ENCODE measurements around the gene CDH4.
"Not testable (repeated sequence)": the region's sequence is repeated elsewhere in the genome, so short reads cannot be mapped to it uniquely, and the experiment has no call there.

The CDH4 gene

DNA sequence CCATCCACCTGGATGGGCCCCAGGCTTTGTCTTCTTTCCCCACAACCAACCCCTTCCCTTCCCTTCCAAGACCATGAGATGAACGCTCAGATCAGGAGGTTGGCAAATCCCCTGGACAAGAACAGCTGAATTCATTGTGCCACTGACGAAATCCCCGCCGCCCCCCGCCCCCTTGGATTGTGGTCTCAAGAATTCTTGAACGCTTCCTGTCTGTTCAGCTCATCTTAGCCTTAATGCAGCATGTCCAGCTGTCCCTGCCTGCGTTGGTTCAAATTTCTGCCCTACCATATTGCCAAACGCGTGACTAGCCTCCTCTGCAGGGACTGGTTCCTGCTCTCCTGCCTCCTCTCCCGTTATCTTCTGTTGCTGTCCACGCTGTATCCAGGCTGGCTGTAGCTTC, 133.2 kb downstream of the CDH4 start:
- FAIRE-seq = no peak
- DNase-seq (ENCODE audit: low spot score) = no peak

- FAIRE-seq (no peak), DNase-seq (ENCODE audit: low spot score) (no peak)
Measured at GRCh38 chr20:61385731-61386130, 133.7 kb downstream of the CDH4 start.

GRCh38 chr20:61387204-61387953, 135.3 kb downstream of the CDH4 start:
- FAIRE-seq (no peak), DNase-seq (ENCODE audit: low spot score) (no peak)

- DNase-seq (ENCODE audit: low spot score) (no peak), FAIRE-seq (no peak)
Measured at GRCh38 chr20:61387954-61388348, 135.9 kb downstream of the CDH4 start.

GRCh38 chr20:61389077-61389476, 137.0 kb downstream of the CDH4 start:
- no peak for DNase-seq (ENCODE audit: low spot score)
- FAIRE-seq = no peak

DNA sequence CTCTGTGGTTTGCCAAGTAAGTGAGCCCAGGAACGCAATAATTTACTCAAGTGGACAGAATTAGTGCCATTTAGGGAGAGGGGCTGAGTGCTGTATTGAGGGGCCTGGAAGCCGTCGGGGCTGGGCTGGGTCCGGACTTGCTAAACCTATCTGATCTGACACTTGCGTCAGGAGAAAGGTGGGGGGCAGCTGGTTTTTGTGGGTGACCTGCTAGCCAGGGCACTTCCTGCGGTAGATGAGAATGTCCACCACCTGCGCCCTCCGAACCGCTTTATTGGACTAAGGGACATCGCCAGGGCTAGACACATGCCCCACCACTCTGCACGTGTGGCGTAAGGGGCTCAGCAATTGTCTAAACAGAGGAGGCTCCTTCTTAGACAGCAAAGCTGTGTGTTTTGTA, 139.1 kb downstream of the CDH4 start:
- DNase-seq (ENCODE audit: low spot score) = no peak
- no peak for FAIRE-seq

GRCh38 chr20:61391812-61392520, 139.9 kb downstream of the CDH4 start:
- DNase-seq (ENCODE audit: low spot score) = no peak

DNA sequence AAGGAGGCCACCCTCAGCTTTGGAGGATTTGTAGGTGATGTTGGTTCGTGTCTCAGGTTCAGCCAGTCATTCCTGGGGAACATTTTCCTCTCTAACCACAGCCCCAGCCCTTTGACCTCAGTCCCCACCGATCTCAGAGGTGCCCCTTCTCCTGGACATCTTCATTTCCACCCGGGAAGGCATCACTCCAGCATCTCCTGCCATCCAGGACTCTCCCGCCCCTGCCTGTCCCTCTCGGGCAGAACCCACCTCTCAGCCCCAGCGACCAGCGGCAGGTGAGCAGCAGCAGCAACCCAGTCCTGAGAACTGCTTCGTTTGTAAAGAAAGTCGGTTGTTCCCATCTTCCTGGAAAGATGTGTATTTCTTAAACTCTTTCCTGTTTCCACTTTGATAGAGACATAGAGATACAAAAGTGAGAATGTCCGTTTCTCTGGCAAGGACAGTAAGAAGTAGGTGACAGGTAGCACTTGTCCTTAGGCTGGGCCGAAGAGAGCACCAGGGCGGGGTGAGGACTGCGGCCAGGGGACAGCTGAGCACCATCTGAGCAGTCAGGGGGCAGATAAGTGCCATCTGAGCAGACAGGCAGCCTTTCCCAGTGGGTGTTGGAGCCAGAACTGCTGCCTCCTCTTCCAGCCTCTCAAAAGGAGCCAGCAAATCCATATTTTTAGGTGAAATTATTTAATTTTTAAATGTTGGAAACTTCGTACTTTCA, 142.2 kb downstream of the CDH4 start:
- DNase-seq (ENCODE audit: low spot score) (no peak), FAIRE-seq (no peak)

More at GRCh38 chr20:61391812-61392520, 139.9 kb downstream of the CDH4 start:
- no peak for FAIRE-seq

DNA sequence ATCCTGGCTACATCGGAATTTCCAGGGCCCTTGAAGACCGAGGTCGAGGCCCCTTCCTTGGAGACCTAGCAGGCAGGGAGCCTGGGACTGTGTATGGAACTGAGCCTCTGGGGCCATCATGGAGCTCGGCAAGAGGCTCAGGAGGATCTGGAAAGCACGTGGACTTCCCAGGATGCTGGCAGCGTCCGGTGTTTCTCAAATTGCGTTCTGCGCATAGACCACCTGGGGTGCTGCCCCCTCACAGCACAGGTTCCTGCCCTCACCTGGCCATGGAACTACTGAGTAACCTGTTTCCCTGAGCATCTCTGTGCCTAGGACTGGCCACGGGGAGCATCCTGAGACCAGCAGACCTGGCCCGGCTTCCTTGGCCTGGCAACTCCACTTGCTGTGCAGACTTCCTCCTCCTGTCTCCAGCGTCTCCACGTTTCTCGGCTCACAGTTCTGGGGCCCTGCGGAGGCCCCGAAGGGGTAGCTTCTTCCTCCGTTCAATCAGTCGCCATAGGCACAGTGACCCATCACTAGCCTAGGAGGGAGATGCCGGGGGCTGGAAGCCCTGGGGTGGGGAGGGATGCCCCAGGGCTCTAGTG, 144.3 kb downstream of the CDH4 start:
- FAIRE-seq (no peak), DNase-seq (ENCODE audit: low spot score) (no peak)

DNA sequence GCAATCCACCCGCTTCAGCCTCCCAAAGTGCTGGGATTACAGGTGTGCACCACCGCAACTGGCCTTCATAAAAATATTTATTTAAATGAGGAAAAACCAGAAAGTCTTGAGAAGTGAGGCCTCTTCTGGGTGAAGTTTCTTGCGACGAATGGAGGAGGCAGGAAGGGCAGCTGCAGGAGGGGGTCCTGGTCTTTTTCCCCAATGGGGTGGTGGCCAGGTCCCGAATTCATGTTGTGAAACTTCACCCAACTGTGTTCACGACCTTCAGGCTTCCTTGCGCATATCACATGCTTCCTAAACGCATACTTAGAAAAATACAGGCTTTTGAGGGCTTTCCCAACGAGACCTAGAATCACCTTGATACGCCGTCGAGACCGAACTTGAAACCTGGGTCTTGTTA, 145.1 kb downstream of the CDH4 start:
- FAIRE-seq (no peak), DNase-seq (ENCODE audit: low spot score) (no peak)

DNA sequence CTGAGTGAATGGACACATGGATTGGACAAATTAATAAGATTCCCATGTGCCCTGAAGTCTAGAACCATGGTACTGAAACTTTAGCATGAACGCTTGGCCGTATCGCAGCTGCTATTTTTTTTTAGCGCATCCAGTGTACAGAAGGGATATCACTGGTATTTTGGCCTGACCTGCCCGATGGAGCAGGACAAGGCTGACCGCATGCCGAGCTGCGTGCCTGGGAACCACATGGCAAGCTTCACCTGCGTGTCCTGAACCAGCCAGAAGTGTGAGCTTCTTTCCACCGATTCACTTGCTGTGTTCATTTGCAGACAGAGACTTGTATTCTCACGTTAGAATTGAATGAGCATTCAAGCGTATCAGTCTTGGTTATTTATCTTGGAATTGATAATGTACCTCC, 145.7 kb downstream of the CDH4 start:
- DNase-seq (ENCODE audit: low spot score) (no peak), FAIRE-seq (no peak)

DNA sequence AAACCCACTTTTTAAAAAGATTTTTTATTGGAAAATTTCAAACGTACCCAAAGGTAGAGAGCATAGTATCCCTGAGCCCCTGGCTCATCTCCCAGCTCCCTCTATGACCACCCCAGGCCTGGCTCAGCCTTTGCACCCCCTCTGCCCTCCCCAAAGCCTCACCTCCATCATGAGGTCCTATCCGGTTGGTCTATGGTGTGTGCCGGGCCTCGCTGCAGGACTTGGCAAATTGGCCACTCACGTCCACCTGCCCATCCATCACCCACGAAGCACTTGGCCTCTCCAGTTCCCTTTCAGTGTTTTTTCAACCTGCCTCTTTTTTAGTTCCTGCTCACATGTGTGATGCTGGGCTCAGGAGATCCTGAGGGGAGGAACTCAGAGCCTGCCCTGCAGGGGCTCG, 147.4 kb downstream of the CDH4 start:
- FAIRE-seq (no peak), DNase-seq (ENCODE audit: low spot score) (no peak)

DNA sequence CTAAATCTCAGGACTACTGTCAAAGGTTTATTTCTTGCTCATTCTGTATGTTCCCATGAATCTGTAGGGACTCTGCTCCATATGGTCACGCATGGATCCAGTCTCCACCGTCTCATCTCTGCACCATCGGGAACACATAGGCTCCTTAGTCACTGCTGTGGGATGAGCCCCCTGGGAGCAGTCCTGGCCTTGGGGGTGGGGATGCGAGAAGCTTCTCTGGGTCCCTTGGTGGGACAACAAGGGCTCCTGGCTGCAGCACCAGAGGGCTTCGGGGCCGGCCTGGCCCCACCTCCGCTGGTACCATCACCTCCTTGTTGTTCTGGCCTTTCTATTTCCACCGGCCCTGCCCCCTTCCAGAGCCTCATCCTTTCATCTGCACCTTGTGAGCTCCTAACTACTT, 148.4 kb downstream of the CDH4 start:
- DNase-seq (ENCODE audit: low spot score) = no peak
- no peak for FAIRE-seq

DNA sequence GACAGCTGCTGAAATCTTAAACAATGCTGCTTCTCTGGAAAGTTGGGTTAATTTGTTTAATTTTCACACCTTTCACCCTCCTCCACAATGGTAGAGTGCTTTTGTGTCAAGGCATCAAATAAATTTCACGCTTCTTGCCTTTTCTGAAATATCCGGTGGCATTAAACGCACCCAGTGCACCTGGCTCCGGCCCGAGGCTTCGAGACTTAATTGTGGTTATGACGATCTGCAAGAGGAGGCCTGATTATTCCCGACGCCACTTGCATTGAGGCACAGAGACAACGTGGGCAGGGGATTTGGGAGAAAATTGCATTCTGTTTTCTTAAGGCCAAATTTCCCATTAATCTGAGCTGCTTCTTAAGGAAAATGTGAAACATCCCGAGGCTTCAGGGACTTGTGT, 152.2 kb downstream of the CDH4 start:
- no peak for FAIRE-seq

DNA sequence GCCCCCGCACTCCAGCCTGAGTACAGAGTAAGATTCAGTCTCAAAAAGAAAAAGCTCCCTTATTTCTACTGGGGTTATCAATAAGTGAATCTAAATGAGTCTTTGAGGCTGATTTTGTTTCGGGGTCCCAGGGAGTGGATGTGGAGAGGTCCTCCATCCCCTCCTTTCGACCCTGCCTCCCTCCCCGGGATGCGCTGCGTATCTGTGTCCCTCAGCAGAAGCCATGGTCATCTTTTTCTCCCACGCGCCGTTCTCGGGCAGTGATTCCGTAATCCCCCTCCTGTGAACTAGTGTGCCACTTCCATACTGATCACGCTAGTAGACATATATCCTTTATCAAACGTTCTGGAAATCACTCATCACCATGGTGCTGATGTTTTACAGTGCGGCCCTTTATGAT, 152.9 kb downstream of the CDH4 start:
- DNase-seq (ENCODE audit: low spot score) (no peak), FAIRE-seq (no peak)

More for the DNA sequence above, 152.2 kb downstream of the CDH4 start:
- DNase-seq (ENCODE audit: low spot score) = no peak

DNA sequence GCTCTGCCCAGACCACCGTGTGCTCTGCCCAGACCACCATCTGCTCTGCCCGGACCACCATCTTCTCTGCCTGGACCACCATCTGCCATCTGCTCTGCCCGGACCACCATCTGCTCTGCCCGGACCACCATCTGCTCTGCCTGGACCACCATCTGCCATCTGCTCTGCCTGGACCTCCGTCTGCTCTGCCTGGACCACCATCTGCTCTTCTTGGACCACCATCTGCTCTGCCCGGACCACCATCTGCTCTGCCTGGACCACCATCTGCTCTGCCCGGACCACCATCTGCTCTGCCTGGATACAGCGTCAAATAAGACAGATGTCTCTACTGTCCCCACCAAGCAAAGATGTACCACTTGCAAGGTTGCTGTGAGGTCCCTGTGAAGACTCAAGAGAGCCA, 154.7 kb downstream of the CDH4 start:
- not testable (repeated sequence) for DNase-seq (ENCODE audit: low spot score); FAIRE-seq

DNA sequence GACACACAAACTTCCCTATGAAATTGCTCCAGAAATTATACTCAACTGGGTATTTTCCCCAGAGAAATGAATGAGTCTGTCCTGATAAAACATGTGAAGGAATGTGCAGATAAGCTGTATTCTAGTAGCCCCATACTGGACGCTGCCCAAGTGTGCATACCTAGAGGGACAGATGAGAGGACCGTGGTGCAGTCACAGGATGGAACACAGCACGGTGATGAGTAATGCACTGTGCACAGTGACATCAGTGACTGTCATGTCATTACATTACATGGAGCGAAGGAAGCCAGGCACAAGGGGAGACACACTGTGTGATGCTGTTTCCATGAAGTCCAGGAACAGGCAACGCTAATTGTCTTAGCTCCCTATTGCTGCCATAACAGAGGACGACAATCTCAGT, 155.5 kb downstream of the CDH4 start:
- FAIRE-seq = no peak
- no peak for DNase-seq (ENCODE audit: low spot score)

- FAIRE-seq = no peak
Measured at GRCh38 chr20:61408951-61409740, 157.1 kb downstream of the CDH4 start.

GRCh38 chr20:61411743-61412142, 159.7 kb downstream of the CDH4 start:
- no peak for FAIRE-seq
- no peak for DNase-seq (ENCODE audit: low spot score)

More at GRCh38 chr20:61408951-61409740, 157.1 kb downstream of the CDH4 start:
- DNase-seq (ENCODE audit: low spot score) = no peak

GRCh38 chr20:61413752-61414151, 161.7 kb downstream of the CDH4 start:
- DNase-seq (ENCODE audit: low spot score) (no peak), FAIRE-seq (no peak)

- FAIRE-seq (no peak), DNase-seq (ENCODE audit: low spot score) (no peak)
Measured at GRCh38 chr20:61414455-61414991, 162.5 kb downstream of the CDH4 start.
